ENCODE results near the gene FADS3.

GRCh38 chr11:61927501-61927900 is 36.2 kb upstream of the FADS3 start:
- TF ChIP-seq CTCF (IDR thresholded peaks at IDR 0.05 in 2 of 3, conservative IDR thresholded peaks at IDR 0.05 in 1 of 3; ENCODE audit: borderline replicate concordance in 1 of 3, insufficient read depth in 1 of 3, low read depth in 2 of 3, low read length in 2 of 3) (no peak), ZFX (IDR thresholded peaks at IDR 0.05) (no peak), YY1 (IDR thresholded peaks at IDR 0.05; ENCODE audit: extremely low read depth, insufficient replicate concordance, low read depth, low read length) (no peak), POLR2AphosphoS5 (IDR thresholded peaks at IDR 0.05; ENCODE audit: low read depth, low read length) (no peak), ZNF274 (IDR thresholded peaks at IDR 0.05; ENCODE audit: low read depth, low read length) (no peak), ZBTB33 (IDR thresholded peaks at IDR 0.05; ENCODE audit: extremely low read depth, insufficient replicate concordance, low read length) (no peak), TCF7L2 (IDR thresholded peaks at IDR 0.05; ENCODE audit: borderline replicate concordance, extremely low read depth, insufficient read depth, insufficient read length) (no peak), POLR2A (IDR thresholded peaks at IDR 0.05; ENCODE audit: borderline replicate concordance, extremely low read depth, insufficient read depth, insufficient read length) (no peak)

Measured in HCT116 (cell line).